Fibroblast of lung (primary cell): Measurements from ENCODE around the gene GAS2L1. TPM values are rescaled to one million over a fixed set of nuclear protein-coding genes. Genes with fewer than 3 reads are reported as not detected.
A peak's percentile ranks its signal among the peaks of the same experiment; 100 is the strongest.

Source experiments
- DNase-seq, 2 donors: peaks; one replicate each; pipeline versions ENCODE4 v3.0.0 to v3.0.0-alpha.2; 2010; ENCODE audit warnings: low read depth in 2 of 2
- H2AFZ ChIP-seq: 2 replicates; pipeline ENCODE4 v1.5.1; 2012; ENCODE audit warnings: low read length, control low read depth, inconsistent platforms
- H3K27ac ChIP-seq: 2 replicates; pipeline ENCODE4 v1.5.1; 2011; ENCODE audit warnings: low read length, control low read depth; ENCODE audit not compliant: insufficient read depth
- H3K27me3 ChIP-seq: 2 replicates; pipeline ENCODE4 v1.5.1; 2011; ENCODE audit warnings: mild to moderate bottlenecking, low read length; ENCODE audit not compliant: control insufficient read depth, insufficient read depth
- H3K36me3 ChIP-seq: 2 replicates; pipeline ENCODE4 v1.5.1; 2011; ENCODE audit warnings: low read length; ENCODE audit not compliant: control insufficient read depth, insufficient read depth
- H3K4me1 ChIP-seq: 2 replicates; pipeline ENCODE4 v1.5.1; 2011; ENCODE audit warnings: low read length; ENCODE audit not compliant: control insufficient read depth, insufficient read depth; ENCODE audit errors: extremely low read depth
- H3K4me2 ChIP-seq: 2 replicates; pipeline ENCODE4 v1.5.1; 2011; ENCODE audit warnings: low read length, control low read depth; ENCODE audit not compliant: insufficient read depth; ENCODE audit errors: extremely low read depth
- H3K4me3 ChIP-seq, 4 experiments: fragments of 200-600 bp in 1 of 4; sonication (generic) in 1 of 4; replicated peaks in 1 of 4; 2 replicates each; pipeline ENCODE4 v1.5.1; 2011 to 2016; ENCODE audit warnings: low read length in 4 of 4, low read depth in 3 of 4, mild to moderate bottlenecking in 3 of 4, control low read depth in 2 of 4, inconsistent platforms in 1 of 4, mixed read lengths in 1 of 4; ENCODE audit not compliant: insufficient read depth in 1 of 4; ENCODE audit errors: control extremely low read depth in 1 of 4
- H3K79me2 ChIP-seq: 2 replicates; pipeline ENCODE4 v1.5.1; 2012; ENCODE audit warnings: mild to moderate bottlenecking, low read length, inconsistent platforms; ENCODE audit not compliant: control insufficient read depth, insufficient read depth
- H3K9ac ChIP-seq: 2 replicates; pipeline ENCODE4 v1.5.1; 2011; ENCODE audit warnings: mild to moderate bottlenecking, low read length, control low read depth; ENCODE audit not compliant: insufficient read depth
- H3K9me3 ChIP-seq: 2 replicates; pipeline ENCODE4 v1.5.1; 2012; ENCODE audit warnings: low read depth, low read length; ENCODE audit not compliant: control insufficient read depth, insufficient read depth
- H4K20me1 ChIP-seq: 2 replicates; pipeline ENCODE4 v1.5.1; 2011; ENCODE audit warnings: low read length; ENCODE audit not compliant: control insufficient read depth, insufficient read depth; ENCODE audit errors: extremely low read depth
- CTCF ChIP-seq, 2 donors: IDR thresholded peaks in 1 of 2; conservative IDR thresholded peaks in 1 of 2; 1 replicate in 1 of 2; 2 replicates in 1 of 2; pipeline ENCODE4 v1.5.1; 2011 to 2012; ENCODE audit warnings: low read length in 2 of 2, control low read depth in 1 of 2, inconsistent platforms in 1 of 2, low read depth in 1 of 2, mild to moderate bottlenecking in 1 of 2
- EZH2 ChIP-seq: IDR thresholded peaks from 2 replicates; pipeline ENCODE4 v1.5.1; 2012; ENCODE audit warnings: low read length, control low read depth, mild to moderate bottlenecking; ENCODE audit errors: missing control alignments
- polyA plus RNA-seq, 2 donors: library from polyadenylated mRNA; depleted of rRNA in 1 of 2; stranded (reverse) in 1 of 2; unstranded in 1 of 2; fragments of >200 nt; gene quantifications; 2 replicates each; pipeline ENCODE4 v1.2.1, GENCODE V29; 2011 to 2012; ENCODE audit warnings: missing spikeins in 1 of 2
- total RNA-seq: library from RNA; depleted of rRNA; stranded (reverse); fragments of >200 nt; gene quantifications from 2 replicates; pipeline ENCODE4 v1.2.1, GENCODE V29; 2014

GAS2L1 gene
- total and polyA plus RNA-seq, 2 donors (not counting 1 experiment from before 2014, with no cell fraction given): 5.4 to 8.9 TPM

GRCh38 chr22:29315286-29316140, 9.1 kb downstream of the GAS2L1 start, which contains the start of gene RASL10A:
TSS of gene RASL10A (minus strand) at chr22:29315697. CDS start at chr22:29315246, 451 bp downstream.
- no peak within 1 kb of the TSS for H3K4me2 ChIP-seq
- no peak within 1 kb of the TSS for H3K4me3 ChIP-seq
- DNase-seq: no peak

DNA sequence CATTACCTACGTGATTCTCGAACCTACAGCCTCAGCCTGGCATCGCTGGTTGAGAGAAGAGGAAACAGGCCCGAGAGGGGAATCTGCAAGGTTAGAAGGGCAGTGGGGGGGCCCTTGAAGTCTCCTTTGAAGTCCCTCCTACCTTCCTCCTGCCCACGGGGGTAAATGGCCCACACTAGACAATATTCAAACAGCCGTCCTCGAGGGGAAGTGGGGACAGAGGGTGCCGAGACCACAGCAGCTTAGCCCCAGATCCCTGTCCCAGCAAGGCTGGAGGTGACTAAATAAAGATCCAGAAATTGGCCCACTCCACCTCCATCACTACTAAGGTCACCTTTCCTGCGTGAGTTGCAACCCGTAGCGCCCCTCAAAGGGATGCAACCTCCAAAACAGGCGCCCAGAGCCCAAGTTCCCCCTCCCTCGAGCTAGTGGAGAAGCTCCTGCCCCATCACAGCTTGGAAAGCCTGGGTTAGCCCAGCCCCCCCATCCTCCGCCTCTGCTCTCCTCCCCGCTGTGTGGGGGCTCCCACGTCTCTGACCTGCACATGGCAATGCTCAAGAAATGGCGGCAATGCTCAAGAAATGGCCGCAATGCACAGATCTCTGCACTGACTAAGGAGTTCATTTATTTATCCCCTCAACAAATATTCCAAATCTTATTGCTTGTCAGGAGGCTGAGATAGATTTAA, 9.8 kb downstream of the GAS2L1 start:
- Histone ChIP-seq H3K9me3 (no peaks in the 10 kb centered on the region), H3K36me3 (peaks cover 6% of the 10 kb centered on the region), H2AFZ (no peak overlapping the region), H4K20me1 (no peaks in the 10 kb centered on the region), H3K9ac (no peak overlapping the region), H3K4me1 (peaks cover 3% of the 10 kb centered on the region), H3K4me2 (no peak overlapping the region), H3K27ac (no peak overlapping the region), H3K79me2 (no peaks in the 10 kb centered on the region), H3K4me3 (no peak overlapping the region), H3K27me3 (peaks cover 34% of the 10 kb centered on the region)
- TF ChIP-seq CTCF (conservative IDR thresholded peaks at IDR 0.05 in 1 of 2, IDR thresholded peaks at IDR 0.05 in 1 of 2; ENCODE audit: low read depth in 1 of 2, low read length in 2 of 2) (no peak), EZH2 (peak; percentile 72)
- no peak for DNase-seq

More at GRCh38 chr22:29315286-29316140, 9.1 kb downstream of the GAS2L1 start, which contains the start of gene RASL10A:
- Histone ChIP-seq H4K20me1 (no peaks in the 10 kb centered on the region), H3K4me1 (peaks cover 6% of the 10 kb centered on the region), H3K36me3 (peaks cover 6% of the 10 kb centered on the region), H3K79me2 (no peaks in the 10 kb centered on the region), H3K27me3 (peaks cover 34% of the 10 kb centered on the region), H2AFZ (no peak within 1 kb of the TSS), H3K9me3 (no peaks in the 10 kb centered on the region), H3K9ac (no peak within 1 kb of the TSS), H3K27ac (no peak within 1 kb of the TSS)
- no peak for TF ChIP-seq CTCF (conservative IDR thresholded peaks at IDR 0.05 in 1 of 2, IDR thresholded peaks at IDR 0.05 in 1 of 2; ENCODE audit: low read depth in 1 of 2, low read length in 2 of 2)
- no peak for TF ChIP-seq EZH2

- Histone ChIP-seq H3K27me3 (peaks cover 34% of the 10 kb centered on the region), H3K4me2 (no peak overlapping the region), H2AFZ (no peak overlapping the region), H3K36me3 (no peaks in the 10 kb centered on the region), H4K20me1 (no peaks in the 10 kb centered on the region), H3K9me3 (no peaks in the 10 kb centered on the region), H3K4me3 (no peak overlapping the region), H3K27ac (no peak overlapping the region), H3K9ac (no peak overlapping the region), H3K79me2 (no peaks in the 10 kb centered on the region), H3K4me1 (no peaks in the 10 kb centered on the region)
- DNase-seq: no peak
- TF ChIP-seq CTCF (conservative IDR thresholded peaks at IDR 0.05 in 1 of 2, IDR thresholded peaks at IDR 0.05 in 1 of 2; ENCODE audit: low read depth in 1 of 2, low read length in 2 of 2): no peak
- no peak for TF ChIP-seq EZH2
Observed at GRCh38 chr22:29317827-29318454, 11.5 kb downstream of the GAS2L1 start.
